ENCODE measurements around the gene P2RY14.
"Not testable (repeated sequence)": the region's sequence is repeated elsewhere in the genome, so short reads cannot be mapped to it uniquely, and the experiment has no call there.

The P2RY14 gene

DNA sequence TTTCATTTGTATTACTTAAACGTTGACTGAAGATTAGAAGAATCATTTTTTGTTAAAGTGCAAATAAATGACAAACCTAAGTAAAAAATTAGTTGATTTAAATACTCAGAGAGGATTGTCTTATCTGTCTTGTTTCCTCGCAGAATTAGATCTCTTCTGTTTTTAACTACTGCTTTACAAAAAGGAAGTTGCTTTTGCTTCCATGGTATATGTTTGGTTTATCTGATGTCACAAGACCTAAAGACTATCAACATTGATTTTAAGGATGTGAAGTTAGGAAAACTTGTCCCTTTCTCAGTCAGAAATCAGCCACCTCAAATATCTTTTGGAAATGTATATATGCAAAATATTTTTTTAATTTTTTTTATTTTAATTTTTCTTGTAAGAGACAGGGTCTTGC, 104.0 kb downstream of the P2RY14 start:
- no peak for DNase-seq

DNA sequence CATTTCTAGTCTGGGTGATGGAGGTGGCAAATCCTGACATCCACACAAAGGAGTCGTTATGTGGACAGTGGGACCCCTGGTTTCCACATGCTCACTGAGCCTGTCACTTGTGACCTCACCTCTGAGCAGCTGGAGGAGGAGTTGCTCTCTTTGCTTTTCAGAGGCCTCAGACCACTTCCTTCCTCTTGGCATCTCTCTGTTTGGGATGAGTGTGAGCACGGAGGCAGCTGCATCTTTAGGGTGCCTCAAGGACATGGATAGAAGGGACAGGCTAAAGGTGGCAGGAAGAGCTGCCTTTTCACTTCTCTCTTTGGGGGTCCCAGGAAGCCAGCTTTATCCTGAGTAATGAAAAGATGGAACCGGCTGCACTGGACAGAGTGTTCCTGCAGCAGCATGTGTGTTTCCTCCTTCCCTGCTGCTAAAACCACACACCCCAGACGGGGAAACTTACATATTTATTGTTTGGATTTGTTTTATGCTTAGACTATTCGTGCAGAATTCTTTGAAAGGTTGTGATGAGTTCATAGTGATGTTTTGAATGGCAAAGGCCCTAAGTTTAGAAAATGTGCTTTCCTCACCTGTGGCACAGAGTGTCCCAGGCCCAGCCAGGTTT, 107.1 kb downstream of the P2RY14 start:
- DNase-seq: no peak

DNA sequence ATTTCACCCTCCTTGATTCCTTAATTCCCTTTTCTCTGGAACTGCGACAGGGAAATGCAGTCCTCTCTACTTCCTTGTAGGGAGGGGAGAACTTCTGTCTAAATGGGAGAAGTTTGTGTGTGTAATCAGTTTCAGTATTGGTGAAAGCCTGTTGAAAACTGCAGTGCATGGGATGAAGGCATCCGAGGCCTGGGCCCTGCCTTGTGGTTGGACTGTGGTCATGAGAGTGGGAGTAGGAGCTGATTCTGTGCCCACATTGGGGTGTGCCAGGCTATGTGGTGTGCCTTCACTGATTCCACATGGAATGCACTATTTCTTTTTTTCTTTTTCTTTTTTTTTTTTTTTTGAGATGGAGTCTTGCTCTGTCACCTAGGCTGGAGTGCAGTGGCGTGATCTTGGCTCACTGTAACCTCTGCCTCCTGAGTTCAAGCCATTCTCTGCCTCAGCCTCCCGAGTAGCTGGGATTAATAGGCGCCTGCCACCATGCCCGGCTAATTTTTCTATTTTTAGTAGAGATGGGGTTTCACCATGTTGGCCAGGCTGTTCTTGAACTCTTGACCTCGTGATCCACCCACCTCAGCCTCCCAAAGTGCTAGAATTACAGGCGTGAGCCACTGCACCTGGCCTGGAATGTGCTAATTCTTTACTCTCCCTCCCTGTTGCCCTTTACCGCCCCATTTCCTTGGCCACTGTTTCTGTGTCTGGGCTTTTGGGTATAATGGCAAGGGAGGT, 108.2 kb downstream of the P2RY14 start:
- DNase-seq: not testable (repeated sequence)

DNA sequence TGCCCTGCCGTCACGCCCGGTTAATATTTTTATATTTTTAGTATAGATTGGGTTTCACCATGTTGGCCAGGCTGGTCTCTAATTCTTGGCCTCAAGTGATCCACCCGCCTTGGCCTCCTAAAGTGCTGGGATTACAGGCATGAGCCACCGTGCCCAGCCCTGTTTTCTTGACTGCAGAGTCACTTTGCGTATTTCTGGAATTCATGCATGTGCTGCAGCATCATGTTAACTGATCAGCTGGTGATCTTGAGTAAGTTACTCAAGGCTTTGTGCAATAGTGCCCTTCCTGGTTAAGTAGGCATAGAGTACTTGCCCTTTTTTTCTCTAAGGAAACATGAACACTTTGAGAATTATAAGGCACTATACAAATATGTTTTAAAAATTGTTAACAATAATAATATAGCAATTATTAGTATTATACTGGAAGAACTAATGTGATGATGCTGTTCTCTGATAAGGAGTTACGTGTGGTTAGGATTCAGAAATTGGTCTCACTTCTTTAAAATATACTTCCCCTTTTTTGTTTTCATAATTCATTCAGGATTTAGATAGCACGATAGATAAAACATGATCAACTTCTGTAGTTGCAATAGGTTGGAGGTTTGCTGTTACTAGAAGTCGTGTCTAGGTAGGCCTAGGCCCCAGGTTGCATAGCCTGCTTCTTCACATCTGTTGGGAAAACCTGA, 108.9 kb downstream of the P2RY14 start:
- no peak for DNase-seq

DNA sequence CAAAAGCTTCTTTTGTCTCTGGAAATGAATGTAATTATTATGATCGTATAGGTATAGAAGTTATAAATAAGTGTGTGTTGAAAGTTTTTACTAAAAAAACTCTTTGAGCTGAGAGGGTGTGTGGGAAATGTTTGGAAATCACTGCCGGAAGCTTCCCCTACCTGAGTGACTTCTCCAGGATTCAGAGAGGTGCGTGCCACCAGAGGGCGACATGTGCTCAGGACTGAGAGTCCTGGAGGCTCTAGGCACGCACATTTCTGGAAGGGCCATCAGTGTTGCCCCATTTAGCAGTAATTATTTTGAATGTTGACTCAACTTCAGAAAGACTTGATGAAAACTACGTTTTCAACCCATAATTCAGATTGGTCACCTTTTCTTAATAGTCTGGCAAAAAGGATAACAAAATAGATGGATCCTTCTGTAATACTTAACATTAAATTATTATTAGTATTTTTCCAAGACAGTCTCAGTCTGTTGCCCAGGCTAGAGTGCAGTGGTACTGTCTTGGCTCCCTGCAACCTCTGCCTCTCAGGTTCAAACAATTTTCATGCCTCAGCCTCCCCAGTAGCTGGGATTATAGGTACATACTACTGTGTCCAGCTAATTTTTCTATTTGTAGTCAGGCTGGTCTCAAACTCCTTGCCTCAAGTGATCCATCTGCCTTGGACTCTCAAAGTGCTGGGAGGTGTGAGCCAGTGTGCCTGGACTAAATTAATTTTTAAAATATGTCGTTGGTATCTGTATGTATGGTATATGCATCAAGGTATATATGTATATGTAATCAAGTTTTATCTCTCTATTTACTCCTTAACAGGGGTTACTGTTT, 109.9 kb downstream of the P2RY14 start:
- peak; percentile 10 for DNase-seq

DNA sequence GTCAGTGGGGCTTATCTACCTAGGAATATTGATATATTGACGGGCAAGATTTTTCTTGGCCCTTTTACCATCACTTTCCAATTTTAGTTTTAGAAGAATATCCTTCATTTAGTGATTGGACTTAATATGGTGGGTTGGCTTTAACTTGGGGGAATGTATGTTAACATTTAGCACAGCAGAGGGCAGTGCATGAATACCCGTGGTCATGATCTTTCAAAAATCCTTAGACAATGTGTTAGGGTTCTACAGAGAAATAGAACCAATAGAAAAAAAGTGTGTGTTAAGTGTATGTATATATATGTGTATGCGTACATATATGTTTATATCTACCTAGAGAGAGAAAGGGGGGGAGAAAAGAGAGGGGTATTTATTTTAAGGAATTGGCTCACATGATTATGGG, 112.2 kb downstream of the P2RY14 start:
- DNase-seq: no peak

DNA sequence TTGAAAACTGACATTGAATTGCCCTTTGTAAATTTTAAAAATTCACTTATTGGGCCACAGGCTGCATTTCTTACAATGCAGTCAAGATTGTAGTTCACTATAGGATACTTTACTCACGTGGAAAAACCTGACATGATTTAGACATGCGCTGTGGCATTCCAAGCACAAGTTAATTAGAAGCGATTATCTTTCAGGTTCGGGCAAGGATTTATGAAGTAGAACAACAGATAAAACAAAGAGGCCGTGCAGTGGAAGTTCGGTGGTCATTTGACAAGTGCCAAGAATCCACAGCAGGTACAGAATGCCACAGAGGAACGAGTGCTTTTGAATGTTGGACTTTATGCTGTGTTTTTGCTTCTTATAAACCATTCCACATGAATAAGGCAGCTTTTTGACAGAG, 113.1 kb downstream of the P2RY14 start:
- DNase-seq: no peak

Measured in DMS153 (cell line).